GM12865 (cell line): Measurements from ENCODE around the gene EGLN1.
A peak's percentile ranks its signal among the peaks of the same experiment; 100 is the strongest.

Experiments
- DNase-seq: peaks from one replicate; pipeline ENCODE4 v3.0.0; 2010; ENCODE audit warnings: low read depth
- H3K4me3 ChIP-seq: 2 replicates; pipeline ENCODE4 v1.5.1; 2011; ENCODE audit warnings: mild to moderate bottlenecking, low read depth, low read length, control low read depth
- TF ChIP-seq, protein P1 (sequence below): IDR thresholded peaks from 2 replicates; pipeline ENCODE4 v1.5.1; 2011; ENCODE audit warnings: low read length, control low read depth, low read depth, inconsistent platforms; ENCODE audit not compliant: insufficient read depth; ENCODE audit errors: missing control alignments

EGLN1 gene

DNA sequence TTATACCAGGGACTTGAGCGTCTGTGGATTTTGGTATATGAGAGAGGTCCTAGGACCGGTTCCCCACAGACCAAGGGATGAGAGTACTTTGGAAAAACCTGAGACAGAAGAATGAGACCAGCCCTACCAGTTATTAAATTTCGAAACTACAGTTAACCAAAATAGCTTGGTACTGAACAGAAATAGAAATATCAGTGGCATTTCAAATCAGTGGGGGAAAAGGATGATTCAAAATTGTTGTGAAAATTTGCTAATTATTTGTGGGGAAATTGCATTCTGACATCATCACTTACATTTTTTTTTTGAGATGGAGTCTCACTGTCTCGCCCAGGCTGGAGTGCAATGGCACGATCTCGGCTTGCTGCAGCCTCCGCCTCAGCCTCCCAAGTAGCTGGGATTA, 92.6 kb downstream of the EGLN1 start:
- peak; percentile 14 for DNase-seq
- H3K4me3 ChIP-seq, result no peak overlapping the region
- TF ChIP-seq, protein P1, sequence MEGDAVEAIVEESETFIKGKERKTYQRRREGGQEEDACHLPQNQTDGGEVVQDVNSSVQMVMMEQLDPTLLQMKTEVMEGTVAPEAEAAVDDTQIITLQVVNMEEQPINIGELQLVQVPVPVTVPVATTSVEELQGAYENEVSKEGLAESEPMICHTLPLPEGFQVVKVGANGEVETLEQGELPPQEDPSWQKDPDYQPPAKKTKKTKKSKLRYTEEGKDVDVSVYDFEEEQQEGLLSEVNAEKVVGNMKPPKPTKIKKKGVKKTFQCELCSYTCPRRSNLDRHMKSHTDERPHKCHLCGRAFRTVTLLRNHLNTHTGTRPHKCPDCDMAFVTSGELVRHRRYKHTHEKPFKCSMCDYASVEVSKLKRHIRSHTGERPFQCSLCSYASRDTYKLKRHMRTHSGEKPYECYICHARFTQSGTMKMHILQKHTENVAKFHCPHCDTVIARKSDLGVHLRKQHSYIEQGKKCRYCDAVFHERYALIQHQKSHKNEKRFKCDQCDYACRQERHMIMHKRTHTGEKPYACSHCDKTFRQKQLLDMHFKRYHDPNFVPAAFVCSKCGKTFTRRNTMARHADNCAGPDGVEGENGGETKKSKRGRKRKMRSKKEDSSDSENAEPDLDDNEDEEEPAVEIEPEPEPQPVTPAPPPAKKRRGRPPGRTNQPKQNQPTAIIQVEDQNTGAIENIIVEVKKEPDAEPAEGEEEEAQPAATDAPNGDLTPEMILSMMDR, result no peak

GRCh38 chr1:231327617-231328016, 94.5 kb downstream of the EGLN1 start:
- TF ChIP-seq, protein P1, result no peak
- DNase-seq, result no peak
- no peak overlapping the region for H3K4me3 ChIP-seq

GRCh38 chr1:231326248-231326647, 95.8 kb downstream of the EGLN1 start:
- no peak for DNase-seq
- no peak overlapping the region for H3K4me3 ChIP-seq
- TF ChIP-seq, protein P1, result no peak

DNA sequence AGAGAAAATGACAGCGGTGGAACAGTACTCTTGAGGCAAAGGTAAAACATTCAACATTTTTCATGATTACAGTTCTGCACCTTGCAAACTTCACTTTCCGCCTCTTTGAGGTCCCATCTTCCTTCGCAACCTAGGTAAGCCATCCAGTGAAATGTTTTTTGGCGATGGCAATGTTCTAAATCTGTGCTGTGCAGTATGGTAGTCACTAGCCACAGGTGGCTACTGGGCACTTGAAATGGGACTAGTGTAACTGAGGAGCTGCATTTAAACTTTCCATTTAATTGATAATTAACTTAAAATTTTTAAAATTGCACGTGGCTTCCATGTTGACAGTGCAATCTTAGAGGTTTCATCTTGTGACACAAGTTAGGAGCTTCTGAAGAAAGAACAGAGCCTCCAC, 97.4 kb downstream of the EGLN1 start:
- TF ChIP-seq, protein P1, result no peak
- DNase-seq, result no peak
- no peak overlapping the region for H3K4me3 ChIP-seq

GRCh38 chr1:231322880-231323530, 99.1 kb downstream of the EGLN1 start:
- TF ChIP-seq, protein P1, result no peak
- DNase-seq, result no peak
- H3K4me3 ChIP-seq, result no peak overlapping the region

- TF ChIP-seq, protein P1, result no peak
- no peak overlapping the region for H3K4me3 ChIP-seq
These were observed 103.0 kb downstream of the EGLN1 start for GRCh38 chr1:231319080-231319479.

GRCh38 chr1:231318568-231318967, 103.5 kb downstream of the EGLN1 start:
- H3K4me3 ChIP-seq, result no peak overlapping the region
- no peak for DNase-seq
- TF ChIP-seq, protein P1, result no peak

More at GRCh38 chr1:231319080-231319479, 103.0 kb downstream of the EGLN1 start:
- DNase-seq, result no peak
